Transverse colon (tissue), 3 donors: ENCODE results near the gene SDK1.

Experiments
- CTCF ChIP-seq, 5 experiments: fragments of 200-600 bp in 3 of 5; fragments of 450-650 bp in 2 of 5; sonication (generic) in 3 of 5; IDR thresholded peaks; 1 replicate in 2 of 5; 2 replicates in 3 of 5; pipeline ENCODE4 v1.5.1; 2016 to 2017; ENCODE audit warnings: antibody characterized with exemption in 5 of 5, inconsistent platforms in 3 of 5, mild to moderate bottlenecking in 2 of 5, moderate library complexity in 1 of 5
- EP300 ChIP-seq: sonication (generic); formaldehyde crosslinking; IDR thresholded peaks from one replicate; pipeline ENCODE4 v1.6.1; 2017; ENCODE audit warnings: antibody characterized with exemption, low read depth
- POLR2A ChIP-seq: fragments of 450-650 bp; IDR thresholded peaks from one replicate; pipeline ENCODE4 v1.6.1; 2016; ENCODE audit warnings: antibody characterized with exemption, mild to moderate bottlenecking, moderate library complexity

- TF ChIP-seq CTCF (IDR thresholded peaks at IDR 0.05), result no peak
- TF ChIP-seq POLR2A, result no peak
- TF ChIP-seq EP300, result no peak
Observed at GRCh38 chr7:4286351-4286750, 985.3 kb downstream of the SDK1 start.
